ENCODE results near the gene ENKUR.

ENKUR gene

GRCh38 chr10:25056726-25057125 lies 40.8 kb upstream of the ENKUR start:
- Histone ChIP-seq H3K4me2 (ENCODE audit: low read length) (no peak overlapping the region), H4K20me1 (ENCODE audit: insufficient read depth, low read length) (no peaks in the 10 kb centered on the region), H3K36me3 (replicated peaks; ENCODE audit: low read depth, low read length) (no peaks in the 10 kb centered on the region), H3K27ac (ENCODE audit: low read length) (no peak overlapping the region), H3K9me3 (ENCODE audit: insufficient read depth, low read length) (no peaks in the 10 kb centered on the region), H3K27me3 (ENCODE audit: low read depth, low read length) (no peaks in the 10 kb centered on the region), H2AFZ (ENCODE audit: low read depth, low read length) (no peak overlapping the region), H3K4me3 (ENCODE audit: low read length) (no peak overlapping the region), H3K4me1 (ENCODE audit: low read length) (no peaks in the 10 kb centered on the region), H3K79me2 (ENCODE audit: low read length) (no peaks in the 10 kb centered on the region), H3K9ac (ENCODE audit: low read length) (no peak overlapping the region)
- TF ChIP-seq EZH2phosphoT487 (IDR thresholded peaks at IDR 0.05; ENCODE audit: low read depth), result no peak
- TF ChIP-seq, protein P1, sequence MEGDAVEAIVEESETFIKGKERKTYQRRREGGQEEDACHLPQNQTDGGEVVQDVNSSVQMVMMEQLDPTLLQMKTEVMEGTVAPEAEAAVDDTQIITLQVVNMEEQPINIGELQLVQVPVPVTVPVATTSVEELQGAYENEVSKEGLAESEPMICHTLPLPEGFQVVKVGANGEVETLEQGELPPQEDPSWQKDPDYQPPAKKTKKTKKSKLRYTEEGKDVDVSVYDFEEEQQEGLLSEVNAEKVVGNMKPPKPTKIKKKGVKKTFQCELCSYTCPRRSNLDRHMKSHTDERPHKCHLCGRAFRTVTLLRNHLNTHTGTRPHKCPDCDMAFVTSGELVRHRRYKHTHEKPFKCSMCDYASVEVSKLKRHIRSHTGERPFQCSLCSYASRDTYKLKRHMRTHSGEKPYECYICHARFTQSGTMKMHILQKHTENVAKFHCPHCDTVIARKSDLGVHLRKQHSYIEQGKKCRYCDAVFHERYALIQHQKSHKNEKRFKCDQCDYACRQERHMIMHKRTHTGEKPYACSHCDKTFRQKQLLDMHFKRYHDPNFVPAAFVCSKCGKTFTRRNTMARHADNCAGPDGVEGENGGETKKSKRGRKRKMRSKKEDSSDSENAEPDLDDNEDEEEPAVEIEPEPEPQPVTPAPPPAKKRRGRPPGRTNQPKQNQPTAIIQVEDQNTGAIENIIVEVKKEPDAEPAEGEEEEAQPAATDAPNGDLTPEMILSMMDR (IDR thresholded peaks at IDR 0.05; ENCODE audit: low read depth, low read length), result no peak

- Histone ChIP-seq H3K9ac (ENCODE audit: low read length) (no peak overlapping the region), H3K27me3 (ENCODE audit: low read depth, low read length) (no peaks in the 10 kb centered on the region), H3K79me2 (ENCODE audit: low read length) (no peaks in the 10 kb centered on the region), H3K4me1 (ENCODE audit: low read length) (no peaks in the 10 kb centered on the region), H3K36me3 (replicated peaks; ENCODE audit: low read depth, low read length) (no peaks in the 10 kb centered on the region), H3K9me3 (ENCODE audit: insufficient read depth, low read length) (no peaks in the 10 kb centered on the region), H4K20me1 (ENCODE audit: insufficient read depth, low read length) (no peaks in the 10 kb centered on the region), H3K4me2 (ENCODE audit: low read length) (no peak overlapping the region), H3K4me3 (ENCODE audit: low read length) (no peak overlapping the region), H2AFZ (ENCODE audit: low read depth, low read length) (no peak overlapping the region), H3K27ac (ENCODE audit: low read length) (no peak overlapping the region)
- TF ChIP-seq, protein P1 (IDR thresholded peaks at IDR 0.05; ENCODE audit: low read depth, low read length), result no peak
- no peak for TF ChIP-seq EZH2phosphoT487 (IDR thresholded peaks at IDR 0.05; ENCODE audit: low read depth)
Observed at GRCh38 chr10:25052012-25052411, 36.1 kb upstream of the ENKUR start.

DNA sequence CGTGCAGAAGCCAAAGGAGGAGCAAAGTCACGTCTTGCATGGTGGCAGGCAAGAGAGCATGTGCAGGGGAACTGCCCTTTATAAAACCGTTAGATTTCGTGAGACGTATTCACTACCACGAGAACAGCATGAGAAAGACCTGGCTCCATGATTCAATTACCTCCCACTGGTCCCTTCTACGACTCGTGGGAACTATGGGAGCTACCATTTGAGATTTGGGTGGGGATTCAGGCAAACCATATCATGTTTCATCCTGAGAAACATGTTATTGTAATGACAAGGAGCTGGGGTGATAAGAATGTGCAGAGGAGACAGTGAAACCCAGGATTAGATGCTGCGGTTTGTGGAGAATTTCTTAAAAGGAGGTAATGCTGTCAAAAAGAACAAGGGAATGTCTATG lies 34.4 kb upstream of the ENKUR start:
- no peaks in the 10 kb centered on the region for H3K79me2 ChIP-seq (ENCODE audit: low read length)
- no peaks in the 10 kb centered on the region for H4K20me1 ChIP-seq (ENCODE audit: insufficient read depth, low read length)
- no peaks in the 10 kb centered on the region for H3K36me3 ChIP-seq (replicated peaks; ENCODE audit: low read depth, low read length)
- no peak overlapping the region for H2AFZ ChIP-seq (ENCODE audit: low read depth, low read length)
- no peak overlapping the region for H3K9ac ChIP-seq (ENCODE audit: low read length)
- TF ChIP-seq, protein P1 (IDR thresholded peaks at IDR 0.05; ENCODE audit: low read depth, low read length), result no peak
- TF ChIP-seq EZH2phosphoT487 (IDR thresholded peaks at IDR 0.05; ENCODE audit: low read depth), result no peak
- H3K4me3 ChIP-seq (ENCODE audit: low read length), result no peak overlapping the region
- H3K4me2 ChIP-seq (ENCODE audit: low read length), result no peak overlapping the region
- no peaks in the 10 kb centered on the region for H3K9me3 ChIP-seq (ENCODE audit: insufficient read depth, low read length)
- no peak overlapping the region for H3K27ac ChIP-seq (ENCODE audit: low read length)
- no peaks in the 10 kb centered on the region for H3K4me1 ChIP-seq (ENCODE audit: low read length)
- no peaks in the 10 kb centered on the region for H3K27me3 ChIP-seq (ENCODE audit: low read depth, low read length)

DNA sequence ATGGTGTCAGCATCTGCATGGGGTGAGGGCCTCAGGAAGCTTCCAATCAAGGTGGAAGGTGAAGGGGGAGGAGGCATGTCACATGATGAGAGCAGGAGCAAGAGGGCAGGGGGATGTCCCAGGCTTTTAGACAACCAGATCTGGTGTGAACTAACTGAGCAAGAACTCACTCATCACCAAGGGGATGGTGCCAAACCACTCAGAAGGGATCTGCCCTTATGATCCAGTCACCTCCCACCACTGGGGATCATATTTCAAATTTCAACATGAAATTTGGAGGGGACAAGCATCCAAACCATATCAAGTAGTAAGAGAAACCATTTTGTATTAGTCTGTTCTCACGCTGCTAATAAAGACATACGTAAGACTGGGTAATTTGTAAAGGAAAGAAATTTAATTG lies 34.0 kb upstream of the ENKUR start:
- Histone ChIP-seq H3K9ac (ENCODE audit: low read length) (no peak overlapping the region), H3K9me3 (ENCODE audit: insufficient read depth, low read length) (no peaks in the 10 kb centered on the region), H4K20me1 (ENCODE audit: insufficient read depth, low read length) (no peaks in the 10 kb centered on the region), H3K4me1 (ENCODE audit: low read length) (no peaks in the 10 kb centered on the region), H3K79me2 (ENCODE audit: low read length) (no peaks in the 10 kb centered on the region), H3K4me2 (ENCODE audit: low read length) (no peak overlapping the region), H2AFZ (ENCODE audit: low read depth, low read length) (no peak overlapping the region), H3K27ac (ENCODE audit: low read length) (no peak overlapping the region), H3K36me3 (replicated peaks; ENCODE audit: low read depth, low read length) (no peaks in the 10 kb centered on the region), H3K4me3 (ENCODE audit: low read length) (no peak overlapping the region), H3K27me3 (ENCODE audit: low read depth, low read length) (no peaks in the 10 kb centered on the region)
- TF ChIP-seq EZH2phosphoT487 (IDR thresholded peaks at IDR 0.05; ENCODE audit: low read depth), result no peak
- TF ChIP-seq, protein P1 (IDR thresholded peaks at IDR 0.05; ENCODE audit: low read depth, low read length), result no peak
